Amniotic stem cell (primary cell): Measurements from ENCODE around the gene KRT31.
"Not testable (repeated sequence)": the region's sequence is repeated elsewhere in the genome, so short reads cannot be mapped to it uniquely, and the experiment has no call there.

ENCODE experiments used
- DNase-seq: peaks from one replicate; lab custom pipeline; 2025; lab: John Stamatoyannopoulos, UW

Gene KRT31

DNA sequence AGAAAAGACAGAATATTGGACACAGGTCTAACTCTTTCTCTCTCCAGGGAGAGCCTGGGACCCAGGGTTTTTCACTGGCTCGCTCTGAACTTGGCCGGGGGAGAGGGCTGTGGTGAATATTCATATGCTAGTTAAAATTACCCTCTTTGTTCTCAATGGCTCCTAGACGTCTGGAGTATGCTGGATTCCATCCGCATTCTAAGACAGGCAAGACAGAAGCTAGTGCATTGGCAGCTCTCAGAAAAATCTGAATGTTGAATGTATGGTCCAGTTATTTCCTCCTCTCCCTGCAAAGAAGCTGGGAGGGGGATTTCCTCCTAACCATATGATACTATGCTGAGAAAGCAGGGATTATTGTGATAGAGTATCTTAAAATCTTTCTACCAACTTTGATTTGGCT, 9.7 kb downstream of the KRT31 start:
- no peak for DNase-seq

DNA sequence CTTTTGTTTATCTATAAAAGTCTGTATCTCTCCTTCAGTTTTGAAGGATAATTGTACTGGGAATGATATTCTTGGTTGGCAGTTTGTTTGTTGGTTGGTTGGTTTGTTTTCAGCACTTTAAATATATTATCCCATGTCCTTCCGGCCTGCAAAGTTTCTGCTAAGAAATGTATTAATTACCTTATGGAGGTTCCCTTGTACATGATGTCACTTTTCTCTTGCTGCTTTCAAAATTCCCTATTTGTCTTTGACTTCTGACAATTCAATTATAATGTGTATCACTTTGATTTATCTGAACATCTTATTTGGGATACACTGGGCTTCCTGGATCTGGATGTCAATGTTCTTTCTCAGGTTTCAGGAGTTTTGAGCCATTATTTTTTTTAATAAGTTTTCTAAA, 11.2 kb downstream of the KRT31 start:
- no peak for DNase-seq

DNA sequence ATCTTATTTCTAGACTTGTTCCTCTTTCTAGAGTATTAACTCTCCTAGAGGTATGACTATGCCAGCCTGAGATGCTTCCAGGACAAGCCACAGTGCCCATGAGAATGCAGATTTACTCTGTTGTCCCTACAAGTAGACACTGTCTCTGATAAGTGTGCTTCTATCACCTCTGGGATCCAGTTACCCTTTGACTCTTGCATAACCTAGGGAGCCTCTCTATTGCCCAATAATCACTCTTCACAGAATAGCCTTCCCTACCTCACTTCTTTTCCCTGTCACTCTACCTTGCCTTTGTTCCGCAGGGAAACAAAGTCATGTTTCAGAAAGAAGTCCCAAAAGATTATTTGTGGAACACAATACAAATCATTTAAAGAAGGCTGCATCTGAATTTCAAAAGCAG, 13.7 kb downstream of the KRT31 start:
- no peak for DNase-seq

DNA sequence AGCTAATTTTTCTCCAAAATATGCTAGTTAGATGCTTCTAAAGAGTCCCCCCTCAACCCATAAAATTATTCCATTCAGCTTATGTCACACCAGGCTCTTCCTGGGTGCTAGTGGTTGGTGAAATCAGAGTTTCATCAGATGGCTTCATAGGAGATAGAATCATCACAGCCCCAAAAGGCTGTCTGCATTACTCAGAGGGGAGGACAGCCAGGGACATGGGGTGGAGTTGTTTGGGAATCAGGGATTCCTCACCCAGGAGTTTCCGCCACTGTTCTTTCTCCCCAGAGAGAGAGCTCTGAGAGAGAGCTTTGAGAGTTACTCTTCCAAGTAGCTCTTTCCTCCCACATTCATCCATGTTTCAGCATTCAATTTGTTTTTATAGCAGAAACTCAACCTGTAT, 15.0 kb downstream of the KRT31 start:
- peak; percentile 61 for DNase-seq

DNA sequence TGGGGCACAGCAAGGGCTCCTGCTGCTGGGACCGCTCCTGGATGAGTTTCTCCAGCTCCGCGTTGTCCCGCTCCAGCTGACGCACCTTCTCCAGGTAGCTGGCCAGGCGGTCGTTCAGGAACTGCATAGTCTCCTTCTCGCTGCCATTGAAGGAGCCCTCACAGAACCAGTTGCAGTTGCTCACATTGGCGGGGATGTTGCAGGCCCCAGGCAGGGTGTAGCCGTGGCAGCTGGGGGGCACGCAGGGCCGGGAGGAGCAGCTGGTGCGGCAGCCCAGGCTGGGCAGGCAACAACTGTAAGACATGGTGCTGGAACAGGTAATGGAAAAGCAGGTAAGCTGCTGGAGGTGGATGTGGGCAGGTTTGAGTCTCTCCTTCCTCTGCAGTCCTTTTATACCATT, 15.5 kb downstream of the KRT31 start, which contains the start of gene KRT34:
KRT34 (minus strand) TSS at position 364 of the 400 bp plus-strand sequence; CDS start at position 304, 60 bp downstream.
- not testable (repeated sequence) for DNase-seq

DNA sequence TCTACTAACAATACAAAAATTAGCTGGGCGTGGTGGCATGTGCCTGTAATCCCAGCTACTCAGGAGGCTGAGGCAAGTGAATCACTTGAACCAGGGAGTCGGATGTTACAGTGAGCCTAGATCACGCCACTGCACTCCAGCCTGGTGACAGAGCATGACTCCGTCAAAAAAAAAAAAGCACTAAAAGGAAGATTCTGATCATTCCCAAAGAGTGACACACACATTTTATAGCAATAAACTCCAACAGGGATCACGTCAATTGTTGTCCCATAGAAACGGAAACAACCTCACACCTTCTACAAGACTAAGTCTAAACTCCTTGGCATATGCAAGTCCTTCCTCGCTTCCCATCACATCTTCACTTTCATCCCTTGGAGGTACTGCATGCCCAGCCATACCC, 17.3 kb downstream of the KRT31 start:
- DNase-seq, result peak; percentile 82

DNA sequence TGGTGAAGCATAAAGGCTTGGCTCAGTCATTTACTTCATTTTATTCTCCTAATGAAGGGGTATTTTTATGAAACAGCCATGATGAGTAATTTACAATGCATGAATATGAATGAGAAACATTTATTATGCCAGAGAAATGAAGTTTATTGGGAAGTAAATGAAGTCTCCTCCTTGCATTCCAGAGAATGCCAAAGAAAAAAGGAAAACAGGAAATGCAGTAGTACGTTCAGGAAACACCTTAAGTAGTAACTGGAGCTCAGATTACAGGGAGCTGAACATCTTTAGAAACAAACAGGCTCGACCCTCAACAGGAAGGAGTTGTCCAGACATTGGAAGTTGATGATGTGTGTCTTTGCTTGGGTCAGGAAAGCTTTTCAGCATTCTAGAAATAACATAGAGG, 19.9 kb downstream of the KRT31 start:
- DNase-seq, result no peak

DNA sequence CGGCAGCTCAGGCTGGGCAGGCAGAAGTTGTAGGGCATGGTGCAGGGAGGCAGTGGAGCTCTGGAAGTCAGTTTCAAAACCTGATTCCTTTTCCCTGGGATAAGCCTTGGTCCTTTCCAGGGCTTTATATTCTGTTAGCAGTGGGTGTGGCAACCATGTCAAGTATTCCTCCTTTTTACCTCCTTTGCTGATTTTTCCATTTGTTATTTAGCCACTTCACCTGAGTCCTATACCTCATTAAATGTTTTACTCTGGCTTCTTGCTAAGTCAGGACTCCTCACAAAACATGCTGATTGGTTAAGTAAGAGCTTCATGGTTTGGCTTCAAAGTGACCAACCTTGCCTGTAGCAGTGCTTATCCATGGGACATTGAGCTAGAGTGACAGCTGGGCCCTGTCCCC, 27.7 kb downstream of the KRT31 start, which contains the start of gene KRT33B:
KRT33B (minus strand) TSS at position 101 of the 400 bp plus-strand sequence; CDS start at position 38, 63 bp downstream.
- no peak for DNase-seq

DNA sequence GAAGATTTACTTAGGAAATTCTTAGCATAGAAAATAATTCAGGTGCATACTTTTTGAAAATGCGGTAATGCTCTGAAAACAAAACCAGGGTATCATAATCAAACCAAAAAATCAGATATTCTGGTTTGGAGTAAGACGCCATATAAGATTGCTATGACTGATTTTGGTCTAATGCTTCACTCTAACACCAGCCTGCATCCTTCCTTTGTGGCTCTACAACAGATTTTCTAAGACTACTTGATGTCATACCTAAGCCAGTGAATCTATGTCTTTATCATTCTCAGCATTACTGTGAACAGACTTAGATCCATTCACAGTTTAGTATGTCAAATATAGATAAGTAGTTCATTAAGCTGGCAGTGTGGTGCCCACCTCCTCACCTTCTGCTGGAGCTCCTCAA, 28.4 kb downstream of the KRT31 start:
- DNase-seq, result no peak

DNA sequence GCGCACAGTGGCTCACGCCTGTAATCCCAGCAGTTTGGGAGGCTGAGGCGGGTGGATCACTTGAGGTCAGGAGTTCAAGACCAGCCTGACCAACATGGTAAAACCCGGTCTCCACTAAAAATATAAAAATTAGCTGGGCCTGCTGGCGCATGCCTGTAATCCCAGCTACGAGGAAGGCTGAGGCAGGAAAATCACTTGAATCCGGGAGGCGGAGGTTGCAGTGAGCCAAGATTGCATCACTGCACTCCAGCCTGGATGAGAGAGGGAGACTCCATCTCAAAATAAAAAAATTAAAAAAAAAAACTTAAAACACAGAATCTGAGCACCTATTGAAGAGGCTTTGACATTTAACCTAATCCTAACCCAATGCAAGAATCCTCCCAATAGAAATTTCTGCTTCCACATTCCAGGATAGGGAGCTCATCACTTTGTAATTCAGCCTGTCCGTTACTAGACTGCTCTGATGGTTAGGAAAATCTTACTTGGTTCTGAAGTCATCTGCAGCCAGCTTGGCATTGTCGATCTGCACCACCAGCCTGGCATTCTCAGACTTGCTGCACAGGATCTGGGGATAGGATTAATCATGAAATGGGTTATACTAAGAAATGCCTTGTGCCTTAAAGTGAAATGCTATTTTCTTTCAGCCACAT, 29.9 kb downstream of the KRT31 start:
- peak; percentile 56 for DNase-seq

DNA sequence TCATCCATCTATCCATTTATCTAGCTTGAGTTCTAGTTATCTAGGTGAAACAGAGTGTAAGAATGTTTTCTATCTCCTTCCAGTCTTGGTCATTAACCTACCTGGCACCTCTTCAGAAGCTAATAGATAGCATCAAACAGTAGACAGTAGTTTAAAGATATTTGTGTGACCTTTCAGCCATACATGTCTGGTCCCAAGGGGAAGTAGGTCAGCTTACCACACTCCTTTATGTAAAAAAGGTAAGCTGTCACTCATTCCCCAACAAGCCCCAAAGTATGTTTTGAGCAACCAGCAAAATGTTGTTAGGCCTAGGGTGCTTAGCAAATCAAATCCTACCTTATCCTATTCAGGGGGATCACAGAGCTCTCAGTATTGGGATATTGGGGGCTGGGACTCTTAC, 31.3 kb downstream of the KRT31 start:
- no peak for DNase-seq

DNA sequence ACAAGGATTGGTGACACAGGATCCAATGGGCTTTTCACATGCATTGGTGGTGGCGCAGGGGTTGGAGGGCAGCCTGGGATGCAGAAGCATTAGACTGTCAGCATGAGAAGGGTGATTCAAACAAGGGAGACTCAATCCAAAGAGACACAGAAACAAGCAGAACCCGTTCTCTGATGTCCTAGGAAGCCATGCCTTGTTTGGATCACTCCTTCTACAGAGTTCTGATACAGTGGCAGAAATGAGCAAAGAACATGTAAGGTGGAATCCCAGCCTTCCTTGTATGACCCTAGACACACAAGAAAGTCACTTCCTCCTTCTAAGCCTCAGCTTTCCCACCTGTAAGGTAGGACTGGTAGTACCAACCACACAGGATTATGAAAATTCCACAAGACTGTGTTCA, 33.5 kb downstream of the KRT31 start:
- DNase-seq, result no peak

DNA sequence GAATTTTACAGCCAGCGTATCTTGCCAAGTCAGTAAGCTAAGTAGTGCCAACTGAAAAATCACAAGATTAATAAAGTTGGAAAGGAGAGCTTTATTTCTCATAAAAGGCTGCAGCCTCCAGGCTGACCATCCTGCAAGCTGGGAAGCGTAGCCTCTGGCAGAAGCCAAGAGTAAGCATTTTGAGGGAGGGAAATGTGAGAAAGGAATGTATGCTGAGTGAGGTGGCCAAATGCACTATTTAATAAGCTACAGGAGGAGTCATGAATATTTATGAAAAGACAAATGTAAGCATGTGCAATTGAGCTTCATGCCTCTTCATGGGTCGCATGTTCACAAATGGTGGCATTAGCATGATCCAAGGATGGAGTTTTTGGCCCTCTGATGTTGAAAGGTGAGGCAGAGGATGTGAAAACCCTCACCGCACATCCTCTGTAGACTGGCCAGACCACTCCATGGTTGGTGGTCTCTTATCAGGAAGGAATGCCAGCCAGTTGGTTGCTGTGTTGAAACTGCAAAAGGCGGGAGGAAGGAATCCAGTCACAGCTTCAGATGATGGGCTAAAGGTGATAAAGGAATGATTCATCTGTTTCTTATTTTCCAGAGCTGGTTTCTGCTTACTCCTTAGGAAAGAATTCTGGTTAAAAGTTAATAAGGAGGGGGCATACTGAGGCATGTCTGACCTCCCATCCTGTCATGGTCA, 37.0 kb downstream of the KRT31 start:
- DNase-seq, result peak; percentile 56

DNA sequence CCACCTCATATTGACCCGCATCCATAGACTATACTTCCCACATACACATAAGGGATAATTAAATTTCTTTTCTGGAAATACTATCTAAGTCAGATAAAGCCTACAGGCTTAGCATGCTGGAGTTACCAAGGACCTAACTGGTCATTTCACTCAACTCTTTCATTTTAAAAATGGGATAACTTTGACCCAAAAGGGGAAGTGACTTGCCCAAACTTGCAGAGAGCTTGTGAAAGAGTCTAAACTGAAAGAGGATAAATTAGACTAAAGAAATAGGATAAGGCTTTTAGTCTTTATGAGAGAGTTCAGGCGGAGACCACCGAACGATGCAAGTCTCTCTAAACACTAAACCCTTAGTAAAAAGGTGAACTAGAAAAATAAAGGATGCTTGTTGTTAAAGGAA, 42.9 kb downstream of the KRT31 start:
- no peak for DNase-seq

DNA sequence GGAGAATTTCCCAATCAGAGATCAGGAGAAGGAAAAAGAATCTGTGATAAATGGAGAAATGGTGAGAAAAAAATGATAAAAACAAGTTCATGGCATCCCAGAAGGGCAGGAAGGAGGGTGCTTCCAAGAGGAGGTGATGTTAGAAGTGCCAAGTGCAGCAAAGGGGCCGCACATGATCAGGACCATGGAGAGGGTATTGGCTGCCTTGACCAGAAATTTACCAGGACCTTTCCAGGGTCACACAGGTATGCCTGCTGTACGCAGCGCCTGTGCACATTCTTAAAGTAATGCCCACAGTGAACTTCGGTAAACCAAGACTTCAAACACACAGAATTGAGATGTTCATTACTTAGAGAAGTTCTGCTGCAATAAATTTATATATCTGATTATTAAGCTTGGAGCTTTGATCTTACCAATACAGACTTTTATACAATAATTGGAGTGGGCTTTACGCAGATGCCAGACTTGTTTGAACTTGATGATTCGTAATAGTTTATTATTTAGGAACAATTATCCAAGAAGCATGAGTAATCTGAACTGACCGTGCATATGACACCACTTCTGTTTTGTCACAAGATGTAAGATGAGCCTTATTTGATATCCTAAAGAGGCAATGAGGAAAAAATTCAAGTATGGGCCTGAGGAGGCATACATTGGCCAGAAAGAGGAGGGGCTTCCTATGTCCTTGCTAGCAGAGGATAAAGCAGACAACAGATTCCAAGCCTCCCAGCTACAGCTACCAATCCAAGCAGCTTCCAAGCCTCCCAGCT, 44.6 kb downstream of the KRT31 start:
- DNase-seq, result no peak

DNA sequence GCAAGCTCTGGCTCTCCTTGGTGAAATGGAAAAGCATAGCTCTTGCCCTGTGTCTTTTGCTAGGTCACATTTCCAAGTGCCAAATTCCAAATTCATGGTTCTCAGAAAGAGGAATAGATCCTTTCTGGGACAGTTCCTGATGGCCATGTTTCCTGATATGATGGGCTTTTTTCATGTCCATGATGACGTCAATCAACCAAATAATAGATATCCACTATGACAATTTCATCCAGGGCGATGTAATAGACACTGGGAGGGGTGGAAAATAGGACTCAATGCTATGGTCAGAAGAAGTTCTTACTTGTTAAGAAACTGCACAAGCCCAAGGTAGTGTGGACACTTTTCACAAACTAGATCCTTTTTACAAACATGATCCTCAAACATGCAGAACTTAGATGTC, 46.2 kb downstream of the KRT31 start:
- no peak for DNase-seq

DNA sequence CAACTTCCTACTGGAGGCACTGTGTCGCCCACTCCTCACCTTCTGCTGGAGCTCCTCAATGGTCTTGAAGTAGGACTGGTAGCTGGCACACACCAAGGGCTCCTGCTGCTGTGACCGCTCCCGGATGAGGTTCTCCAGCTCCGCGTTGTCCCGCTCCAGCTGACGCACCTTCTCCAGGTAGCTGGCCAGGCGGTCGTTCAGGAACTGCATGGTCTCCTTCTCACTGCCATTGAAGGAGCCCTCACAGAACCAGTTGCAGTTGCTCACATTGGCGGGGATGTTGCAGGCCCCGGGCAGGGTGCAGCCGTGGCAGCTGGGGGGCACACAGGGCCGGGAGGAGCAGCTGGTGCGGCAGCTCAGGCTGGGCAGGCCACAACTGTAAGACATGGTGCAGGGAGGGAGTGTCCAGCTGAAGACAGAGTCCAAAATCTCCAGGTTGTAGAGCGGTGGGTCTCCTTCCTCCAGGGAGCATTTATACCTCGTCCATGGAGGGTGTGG, 47.0 kb downstream of the KRT31 start, which contains the start of gene KRT33A:
KRT33A (minus strand) TSS at position 448 of the 498 bp plus-strand sequence; CDS start at position 387, 61 bp downstream.
- not testable (repeated sequence) for DNase-seq

DNA sequence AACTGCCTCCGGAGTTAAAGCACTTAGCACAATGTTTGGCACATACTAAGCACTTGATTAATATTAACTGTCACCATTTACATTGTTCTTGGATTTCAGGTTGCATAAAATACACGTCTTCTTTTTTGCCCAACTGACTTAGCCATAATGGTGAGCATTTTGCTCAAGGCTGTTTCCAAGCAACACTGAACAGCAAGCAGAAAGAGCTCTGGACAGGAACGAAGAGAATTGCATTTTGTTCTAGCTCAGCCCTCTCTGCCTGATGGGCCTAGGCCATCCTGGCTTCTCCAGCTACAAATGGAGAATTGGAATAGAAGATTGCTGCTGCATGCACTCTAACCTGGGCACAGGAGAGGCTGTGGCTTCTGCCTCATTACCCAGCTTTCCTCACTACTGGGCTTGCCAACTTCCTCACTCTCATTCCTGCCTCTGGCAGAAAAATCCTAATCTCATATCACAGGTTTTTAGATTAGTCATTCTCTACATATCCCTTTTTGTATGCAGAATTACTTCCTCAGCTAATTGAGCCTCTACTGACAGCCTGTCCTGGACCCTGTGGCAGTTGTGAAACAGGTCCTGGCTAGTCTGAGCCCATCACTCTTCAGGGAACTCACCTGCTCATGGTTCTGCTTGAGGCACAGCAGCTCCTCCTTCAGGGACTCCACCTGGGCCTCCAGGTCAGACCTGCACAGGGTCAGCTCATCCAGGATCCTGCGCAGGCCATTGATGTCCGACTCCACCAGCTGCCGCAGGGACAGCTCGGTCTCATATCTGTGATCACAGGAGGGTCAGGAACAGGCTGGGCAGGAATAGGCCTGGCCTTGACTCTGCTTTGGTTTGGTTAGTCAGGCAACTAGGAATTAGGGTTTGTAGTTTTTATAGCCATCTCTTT, 49.3 kb downstream of the KRT31 start:
- DNase-seq, result no peak

DNA sequence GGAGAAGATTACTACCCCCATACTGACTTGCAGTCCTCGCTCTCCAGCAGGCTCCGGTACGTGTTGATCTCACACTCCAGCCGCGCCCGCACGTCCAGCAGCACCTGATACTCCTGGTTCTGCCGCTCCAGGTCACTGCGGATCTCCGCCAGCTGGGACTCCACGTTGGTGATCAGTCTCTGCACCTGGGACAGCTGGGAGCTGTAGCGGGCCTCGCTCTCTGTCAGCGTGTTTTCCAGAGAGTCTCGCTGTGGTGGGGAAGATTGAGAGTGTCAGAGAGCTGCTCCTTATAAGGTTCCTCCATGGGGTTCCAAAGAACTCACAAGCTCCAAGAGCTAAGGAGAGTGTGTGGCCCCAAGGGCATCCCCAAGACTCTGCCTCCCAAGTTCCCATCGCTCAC, 51.0 kb downstream of the KRT31 start:
- not testable (repeated sequence) for DNase-seq

DNA sequence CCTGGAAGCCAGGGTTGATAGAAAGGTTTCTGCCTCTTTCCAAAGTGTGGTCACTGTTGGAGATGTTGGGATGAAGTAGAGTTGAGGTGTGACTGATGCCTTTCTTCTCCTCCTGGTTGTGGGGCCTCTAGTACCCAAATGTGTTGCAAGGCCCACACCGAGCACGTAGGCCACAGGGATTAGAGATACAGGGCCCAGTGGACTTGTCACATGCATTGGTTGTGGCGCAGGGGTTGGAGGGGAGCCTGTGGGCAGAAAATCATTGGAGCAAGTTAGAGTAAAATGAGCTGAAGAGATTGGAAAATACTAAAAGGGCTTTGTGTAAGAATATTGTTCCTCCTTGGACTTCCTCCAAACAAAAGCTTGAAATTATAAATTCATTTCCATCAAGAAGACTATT, 51.4 kb downstream of the KRT31 start:
- no peak for DNase-seq
